HG03135 (cell line): Measurements from ENCODE around the gene CFAP91.

ENCODE experiments used
- ATAC-seq: cut with Tn5 transposase; IDR thresholded peaks from one replicate; pipeline ENCODE4 v1.9.1; 2021; ENCODE audit warnings: mild to moderate bottlenecking, moderate library complexity; ENCODE audit not compliant: unreplicated experiment

Gene CFAP91

DNA sequence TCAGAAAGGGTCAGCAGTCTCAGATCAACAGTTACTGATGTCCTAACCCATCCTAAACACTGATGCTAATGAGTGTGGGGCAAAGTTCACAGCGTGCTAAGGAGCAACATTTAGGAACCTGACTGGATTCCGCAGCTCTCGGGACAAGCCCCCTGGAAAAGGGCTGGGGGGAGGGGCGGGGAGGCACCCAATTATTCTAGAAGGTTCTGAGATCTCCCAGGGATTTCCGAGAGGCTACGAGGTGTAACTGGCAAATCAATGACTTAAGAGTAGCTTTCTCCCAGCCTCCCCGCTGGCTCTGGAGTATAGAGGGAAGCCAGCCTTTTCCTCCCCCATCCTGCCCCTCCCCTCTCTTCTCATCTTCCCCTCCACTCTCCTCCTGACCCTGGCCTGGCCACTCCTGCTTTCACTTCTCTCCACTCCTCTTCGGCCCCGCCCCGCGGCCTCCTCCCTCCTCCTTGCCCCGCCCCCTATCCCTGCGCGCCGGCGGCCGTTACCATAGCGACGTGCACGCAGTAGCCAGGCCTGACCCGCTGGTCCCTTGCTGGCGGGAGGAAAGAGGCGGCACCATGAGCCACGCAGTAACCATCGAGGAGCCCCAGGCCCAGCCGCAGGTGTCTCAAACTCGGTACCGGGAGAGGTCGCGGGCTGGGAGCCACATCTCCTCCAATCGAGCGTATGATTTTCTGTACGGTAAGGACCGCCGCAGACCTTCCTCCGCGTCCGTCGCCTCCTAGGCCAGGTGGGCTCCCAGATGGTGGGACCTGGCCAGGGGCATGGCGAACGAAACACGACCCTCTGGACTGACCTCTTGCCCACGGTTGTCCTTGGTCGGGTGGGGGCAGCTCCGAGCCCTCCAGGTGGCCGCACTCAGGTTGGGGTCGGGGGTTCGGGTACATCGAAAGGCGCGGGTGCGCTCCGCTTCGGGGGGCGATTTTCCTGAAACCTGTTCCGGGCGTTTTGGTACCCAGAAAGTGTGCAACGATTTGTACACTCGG is at the start of gene CFAP91:
CFAP91 (plus strand) TSS at position 493 of the 998 bp plus-strand sequence; CDS start at position 570, 77 bp downstream.
- ATAC-seq, result peak; percentile 91

- no peak for ATAC-seq
These were observed 48.9 kb upstream of the CFAP91 start for GRCh38 chr3:119653876-119654275.

DNA sequence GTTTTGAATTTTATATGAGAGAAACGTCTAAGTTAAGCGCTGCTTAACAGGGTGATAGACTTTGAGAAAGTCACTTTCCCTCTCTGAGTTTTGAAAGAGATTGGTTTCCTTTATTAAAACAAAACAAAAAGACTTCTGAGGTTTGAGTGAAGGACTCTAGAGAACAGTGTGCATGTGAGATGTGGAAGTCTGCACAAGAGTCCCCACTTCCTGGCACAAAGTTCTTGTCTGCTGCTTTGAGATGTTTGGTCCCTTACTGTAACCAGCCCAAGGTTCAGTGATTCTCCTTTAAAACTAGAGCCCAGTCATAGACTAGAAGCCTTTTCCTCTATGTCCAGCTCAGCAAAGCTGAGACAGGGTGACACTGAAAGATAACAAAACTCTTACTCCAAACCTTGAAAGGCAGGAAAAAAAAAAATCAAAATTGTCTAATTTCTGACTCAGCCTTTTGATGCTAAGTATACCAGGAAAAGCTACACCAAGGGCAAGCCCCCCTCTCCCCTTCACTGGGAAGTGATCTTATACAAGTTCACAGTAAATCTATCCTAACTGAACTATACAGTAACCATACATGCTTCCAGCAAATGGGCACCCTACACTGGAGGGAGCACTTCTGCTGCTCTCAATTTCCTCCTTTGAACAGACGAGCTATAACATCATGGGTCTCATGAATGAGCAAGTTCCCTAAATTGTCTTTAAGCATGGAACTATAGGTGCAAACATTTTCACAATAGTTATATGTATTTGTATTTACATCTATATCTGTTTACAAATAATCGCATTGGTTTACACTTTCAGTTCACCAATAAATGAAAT is 44.7 kb upstream of the CFAP91 start:
- no peak for ATAC-seq

DNA sequence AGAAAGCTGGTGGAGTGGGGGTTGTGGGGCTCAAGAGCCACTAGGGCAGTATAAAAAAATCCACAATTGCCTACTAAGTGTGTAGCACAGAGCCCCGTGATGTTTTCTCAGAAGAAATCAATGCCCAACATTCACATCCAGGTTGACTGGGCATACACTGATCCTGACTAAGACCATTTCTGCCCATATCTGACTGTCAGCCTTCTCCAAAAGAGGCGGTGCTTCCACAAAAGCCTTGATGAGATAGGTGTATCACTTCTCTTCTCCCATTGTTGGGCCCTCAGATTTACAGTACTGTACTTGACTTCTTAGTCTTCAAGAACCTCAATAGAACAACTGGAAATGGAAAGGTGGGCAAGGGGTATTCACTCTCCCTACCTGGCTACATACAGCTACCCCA is 43.8 kb upstream of the CFAP91 start:
- ATAC-seq, result no peak

DNA sequence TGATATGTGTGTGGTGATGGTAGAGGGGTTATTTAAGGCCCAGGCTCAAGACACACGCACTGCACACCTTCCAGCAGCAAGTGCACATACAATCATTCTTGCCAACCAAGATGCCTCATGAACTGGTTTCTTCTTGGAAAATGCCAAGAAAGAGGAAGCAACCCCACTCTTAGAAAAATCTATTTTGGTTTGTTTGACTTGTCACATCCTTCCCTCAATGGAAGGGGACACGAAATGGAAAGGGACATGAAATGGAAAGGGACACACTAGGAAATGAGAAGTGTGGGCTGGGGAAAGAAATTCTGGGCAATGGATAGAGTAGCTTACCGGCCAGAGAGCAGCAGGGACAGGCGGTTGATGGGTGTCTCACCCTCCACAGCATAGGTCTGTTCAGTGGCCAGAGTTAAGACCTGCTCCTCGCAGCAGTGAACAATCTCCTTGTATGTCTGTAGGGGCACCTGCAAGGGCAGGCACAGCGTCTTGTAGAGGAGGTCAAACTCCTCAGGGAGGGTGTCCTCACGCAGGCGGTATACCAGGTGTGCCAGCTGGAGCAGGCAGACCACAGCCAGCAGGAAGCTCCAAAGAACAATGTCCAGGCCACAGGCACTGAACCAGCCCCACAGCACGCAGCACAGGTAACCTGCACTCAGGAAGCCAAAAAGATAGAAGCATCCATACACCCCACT is 43.1 kb upstream of the CFAP91 start:
- no peak for ATAC-seq

GRCh38 chr3:119660474-119661440 is 42.1 kb upstream of the CFAP91 start, which contains the start of gene POPDC2:
TSS of gene POPDC2 (minus strand) at chr3:119660589. CDS start at chr3:119660423, 166 bp downstream.
- no peak for ATAC-seq

- ATAC-seq, result no peak
These were observed 40.0 kb upstream of the CFAP91 start for GRCh38 chr3:119662604-119663373.

- no peak for ATAC-seq
These were observed 38.9 kb upstream of the CFAP91 start for GRCh38 chr3:119663885-119664284.

GRCh38 chr3:119664370-119664769 is 38.5 kb upstream of the CFAP91 start:
- no peak for ATAC-seq

GRCh38 chr3:119664850-119665379 is 37.9 kb upstream of the CFAP91 start:
- no peak for ATAC-seq

- ATAC-seq, result no peak
These were observed 36.8 kb upstream of the CFAP91 start for GRCh38 chr3:119665954-119666559.

GRCh38 chr3:119669906-119670570 is 32.8 kb upstream of the CFAP91 start:
- no peak for ATAC-seq

DNA sequence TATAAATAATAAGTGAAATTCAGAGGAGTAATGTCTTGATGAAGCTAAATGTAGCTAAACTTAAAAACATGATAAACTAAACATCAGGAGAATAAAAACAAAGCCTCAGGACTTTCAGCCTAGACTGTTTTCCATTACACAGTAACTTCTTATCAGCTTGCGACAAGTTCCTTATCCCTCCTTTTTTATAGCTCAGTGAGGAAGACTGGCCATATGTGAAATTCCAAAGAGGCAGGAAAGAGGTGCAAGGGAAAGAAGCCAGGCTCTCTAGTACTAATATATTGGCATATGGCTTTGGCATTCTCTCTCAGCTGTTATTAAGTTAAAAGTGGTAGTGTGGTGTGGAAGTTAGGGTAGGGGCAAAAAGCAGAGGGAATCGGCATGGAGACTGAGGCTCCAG is 30.0 kb upstream of the CFAP91 start:
- ATAC-seq, result no peak

DNA sequence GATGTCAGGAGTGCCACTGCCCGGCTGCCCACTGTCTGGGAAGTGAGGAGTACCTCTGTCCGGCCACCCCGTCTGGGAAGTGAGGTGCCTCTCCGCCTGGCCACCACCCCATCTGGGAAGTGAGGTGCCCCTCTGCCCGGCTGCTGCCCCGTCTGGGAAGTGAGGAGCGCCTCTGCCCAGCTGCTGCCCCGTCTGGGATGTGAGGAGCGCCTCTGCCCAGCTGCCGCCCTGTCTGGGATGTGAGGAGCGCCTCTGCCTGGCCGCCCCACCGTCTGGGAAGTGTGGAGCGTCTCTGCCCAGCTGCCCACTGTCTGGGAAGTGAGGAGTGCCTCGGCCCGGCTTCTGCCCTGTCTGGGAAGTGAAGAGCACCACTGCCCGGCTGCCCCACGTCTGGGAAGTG is 28.9 kb upstream of the CFAP91 start:
- no peak for ATAC-seq

GRCh38 chr3:119675188-119675874 is 27.5 kb upstream of the CFAP91 start:
- ATAC-seq, result no peak

GRCh38 chr3:119676020-119676419 is 26.8 kb upstream of the CFAP91 start:
- ATAC-seq, result no peak
